ENCODE results near the gene SPDYE6. TPM values are rescaled to one million over a fixed set of nuclear protein-coding genes. Genes with fewer than 3 reads are reported as not detected.
A peak's percentile ranks its signal among the peaks of the same experiment; 100 is the strongest.
"Not testable (repeated sequence)": the region's sequence is repeated elsewhere in the genome, so short reads cannot be mapped to it uniquely, and the experiment has no call there.

SPDYE6 gene
- total RNA-seq, 1 experiment from 2014 or later: not detected

DNA sequence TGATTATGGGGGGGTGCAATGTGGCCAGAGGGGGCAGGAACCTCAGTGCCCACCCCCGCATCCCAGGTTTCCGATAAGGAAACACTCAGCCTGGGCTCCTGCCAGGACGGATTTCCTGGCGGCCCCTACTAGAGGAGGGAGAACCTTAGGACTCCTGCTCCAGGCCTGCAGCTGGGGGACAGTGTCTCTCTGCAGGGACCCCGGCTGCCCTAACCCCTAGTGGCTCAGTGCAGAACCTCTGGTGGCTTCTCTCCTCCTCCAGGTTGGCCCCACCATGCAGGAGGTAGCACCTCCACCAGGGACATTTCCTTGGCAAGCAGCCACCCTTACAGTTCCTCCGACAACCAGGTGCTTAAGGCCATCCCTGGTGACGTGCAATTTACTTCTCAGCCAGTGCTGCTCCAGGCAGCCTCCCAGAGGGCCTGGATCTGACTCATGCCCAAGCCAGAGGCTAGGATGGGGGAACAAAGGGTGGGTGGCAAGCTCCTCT lies 37.7 kb downstream of the SPDYE6 start:
- peak; percentile 57 for DNase-seq (ENCODE audit: low read depth)

DNA sequence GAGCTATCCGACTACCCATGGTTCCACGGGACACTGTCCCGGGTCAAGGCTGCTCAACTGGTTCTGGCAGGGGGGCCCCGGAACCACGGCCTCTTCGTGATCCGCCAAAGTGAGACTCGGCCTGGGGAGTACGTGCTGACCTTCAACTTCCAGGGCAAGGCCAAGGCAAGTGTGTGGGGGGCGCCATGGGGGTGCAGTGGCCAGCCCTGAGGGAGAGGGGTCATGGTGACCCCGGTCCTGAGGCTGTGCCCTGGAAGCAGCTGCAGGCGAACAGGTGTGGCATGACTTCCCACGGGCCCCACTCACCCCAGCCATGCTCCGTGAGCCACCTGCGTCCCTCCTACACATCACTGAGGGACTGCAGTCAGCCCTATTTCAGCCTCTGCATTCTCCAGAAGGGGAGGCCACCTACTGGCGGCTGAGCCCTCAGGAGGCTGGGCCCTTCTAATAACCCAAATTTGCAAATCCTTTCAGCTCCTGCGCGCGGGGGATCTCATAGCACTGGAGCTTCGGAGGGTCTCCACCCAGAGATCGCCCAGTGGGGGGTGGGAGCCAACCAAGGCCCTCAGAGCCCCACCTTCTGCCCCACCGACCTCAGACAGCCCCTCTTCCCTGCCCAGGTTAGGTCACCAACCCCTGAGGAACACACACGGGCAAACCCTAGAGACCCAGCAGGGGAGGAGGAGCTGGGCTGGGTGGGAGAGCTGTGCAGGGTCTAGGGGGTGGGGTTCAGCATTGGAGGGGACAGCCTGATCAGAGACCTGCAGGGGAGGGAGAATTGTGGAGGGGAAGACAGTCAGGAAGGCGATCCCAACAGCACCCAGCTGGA lies 38.8 kb downstream of the SPDYE6 start:
- no peak for DNase-seq (ENCODE audit: low read depth)

DNA sequence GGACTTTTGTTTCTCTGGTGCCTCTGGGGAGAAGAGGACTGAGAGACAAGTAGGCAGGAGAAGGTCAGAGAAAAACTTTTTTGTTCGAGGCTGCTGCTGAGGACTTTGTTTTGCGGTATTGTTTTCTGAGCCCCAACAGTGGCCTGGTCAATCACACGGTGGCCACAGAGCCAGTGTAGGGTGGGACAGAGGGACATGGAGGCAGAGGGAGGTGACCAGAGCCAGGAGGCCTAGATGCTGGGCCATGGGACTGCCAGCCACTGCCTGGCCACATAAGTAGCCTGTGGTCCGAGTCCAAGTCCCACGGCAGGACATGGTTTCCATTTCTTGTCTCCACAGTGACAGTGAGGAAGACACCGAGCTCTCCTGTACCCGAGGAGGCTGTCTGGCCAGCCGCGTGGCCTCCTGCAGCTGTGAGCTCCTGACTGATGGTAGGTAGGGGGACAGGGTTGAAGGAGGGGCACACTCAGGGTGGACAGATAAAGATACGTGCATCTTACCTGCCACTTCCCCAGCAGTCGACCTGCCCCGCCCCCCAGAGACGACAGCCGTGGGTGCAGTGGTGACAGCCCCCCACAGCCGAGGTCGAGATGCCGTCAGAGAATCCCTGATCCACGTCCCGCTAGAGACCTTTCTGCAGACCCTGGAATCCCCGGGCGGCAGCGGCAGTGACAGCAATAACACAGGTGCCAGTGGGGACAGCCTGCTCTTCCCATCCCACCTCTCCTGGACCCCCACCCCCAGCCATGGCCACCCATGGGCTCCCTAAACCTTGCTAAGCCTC lies 42.1 kb downstream of the SPDYE6 start:
- no peak for DNase-seq (ENCODE audit: low read depth)

DNA sequence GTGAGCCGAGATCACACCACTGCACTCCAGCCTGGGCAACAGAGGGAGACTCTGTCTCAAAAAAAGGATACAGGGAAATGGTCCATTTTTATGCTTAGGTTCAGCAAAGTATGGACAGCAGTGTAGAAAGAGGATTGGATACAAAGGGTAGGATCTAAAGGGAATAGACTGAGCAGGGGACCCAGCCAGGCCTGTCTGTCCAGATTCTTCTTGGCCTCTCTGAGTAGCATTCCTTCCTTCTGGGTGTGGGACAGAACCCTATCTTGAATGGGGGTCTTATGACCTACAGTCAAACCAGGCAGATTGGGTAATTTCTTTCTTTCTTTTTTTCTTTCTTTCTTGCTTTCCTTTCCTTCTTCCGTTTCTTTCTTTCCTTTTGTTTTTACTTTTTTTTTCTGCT lies 43.9 kb downstream of the SPDYE6 start:
- no peak for DNase-seq (ENCODE audit: low read depth)

DNA sequence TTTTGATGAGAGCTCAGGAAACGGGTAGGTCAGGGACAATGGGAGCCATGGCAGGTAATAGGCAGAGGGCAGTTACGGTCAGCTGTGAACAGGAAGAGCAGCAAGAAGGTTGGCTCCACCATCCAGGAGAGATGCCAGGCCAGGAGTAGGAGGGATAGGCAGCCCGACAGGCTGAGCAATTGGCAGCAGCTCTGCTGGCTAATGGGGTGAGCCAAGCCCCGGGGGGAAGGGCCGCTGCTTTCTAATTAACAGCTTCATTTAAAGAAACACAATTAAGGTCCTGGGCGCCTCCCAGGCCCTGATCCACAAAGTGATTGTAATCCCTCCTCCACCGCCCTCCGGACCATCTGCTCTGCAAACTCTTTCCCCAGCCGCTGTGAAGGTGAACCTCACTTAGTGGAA lies 45.8 kb downstream of the SPDYE6 start:
- DNase-seq (ENCODE audit: low read depth): no peak

DNA sequence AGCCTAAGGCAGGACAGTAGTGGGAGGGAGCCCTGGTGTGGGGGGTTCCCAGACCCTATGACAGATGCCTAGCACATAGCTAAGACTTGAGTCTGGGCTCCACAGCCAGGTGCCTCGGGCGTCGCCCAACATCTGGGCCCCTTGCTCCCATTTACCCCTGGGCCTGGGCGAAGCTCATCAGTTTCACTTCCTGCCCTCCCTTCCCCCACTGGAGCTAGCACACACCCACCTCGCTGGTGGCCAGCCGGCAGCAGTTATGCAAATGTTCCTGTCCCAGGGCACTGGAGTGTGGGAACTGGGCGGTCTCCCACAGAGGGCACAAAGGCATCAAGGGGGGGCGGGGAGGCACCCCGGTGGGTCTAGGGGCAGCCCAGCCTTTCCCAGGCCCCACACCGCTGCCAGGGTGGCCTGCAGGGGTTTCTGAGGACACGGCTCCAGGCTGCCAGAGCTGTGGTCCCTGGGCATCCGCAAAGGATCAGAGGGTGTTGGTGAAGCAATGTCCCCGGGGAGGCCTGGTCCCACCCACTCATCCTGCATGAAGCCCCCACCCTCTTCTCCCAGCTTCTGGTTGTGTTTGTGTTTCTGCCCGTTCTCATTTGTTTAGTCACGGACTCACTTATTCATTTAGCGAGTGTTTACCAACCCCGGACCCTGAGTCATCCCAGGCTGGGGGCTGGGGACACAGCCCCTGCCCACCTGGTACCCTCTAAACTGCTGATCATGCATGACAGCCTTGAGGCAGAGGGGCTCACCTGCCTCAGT lies 49.1 kb downstream of the SPDYE6 start:
- peak; percentile 89 for DNase-seq (ENCODE audit: low read depth)

DNA sequence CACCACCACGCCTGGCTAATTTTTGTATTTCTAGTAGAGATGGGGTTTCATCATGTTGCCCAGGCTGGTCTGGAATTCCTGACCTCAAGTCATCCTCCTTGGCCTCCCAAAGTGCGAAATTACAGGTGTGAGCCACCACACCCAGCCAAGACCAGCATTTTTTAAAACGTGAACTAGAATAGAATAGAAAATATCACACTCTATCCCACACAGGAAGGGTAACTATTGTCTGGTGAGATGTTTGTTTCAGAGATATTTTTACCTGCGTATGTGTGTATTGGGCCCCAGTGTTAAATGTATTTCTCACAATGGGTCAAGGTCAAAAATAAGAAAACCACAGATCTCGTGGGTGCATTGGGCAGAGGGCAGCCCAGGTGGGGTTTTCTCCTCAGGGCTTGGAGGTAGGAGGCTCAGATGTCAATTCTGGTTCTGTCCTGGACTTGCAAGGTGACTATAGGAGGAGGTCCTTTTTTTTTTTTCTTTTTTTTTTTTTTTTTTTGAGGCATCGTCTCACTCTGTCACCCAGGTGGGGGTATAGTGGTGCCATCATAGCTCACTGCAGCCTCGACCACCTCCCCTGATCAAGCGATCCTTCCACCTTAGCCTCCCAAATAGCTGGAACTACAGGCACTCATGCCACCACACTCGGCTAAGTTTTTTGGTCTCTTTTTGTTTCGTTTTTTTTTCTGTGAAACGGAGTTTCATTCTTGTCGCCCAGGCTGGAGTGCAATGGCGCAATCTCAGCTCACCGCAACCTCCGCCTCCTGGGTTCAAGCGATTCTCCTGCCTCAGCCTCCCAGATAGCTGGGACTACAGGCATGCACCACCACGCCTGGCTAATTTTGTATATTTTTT lies 50.6 kb downstream of the SPDYE6 start:
- no peak for DNase-seq (ENCODE audit: low read depth)

DNA sequence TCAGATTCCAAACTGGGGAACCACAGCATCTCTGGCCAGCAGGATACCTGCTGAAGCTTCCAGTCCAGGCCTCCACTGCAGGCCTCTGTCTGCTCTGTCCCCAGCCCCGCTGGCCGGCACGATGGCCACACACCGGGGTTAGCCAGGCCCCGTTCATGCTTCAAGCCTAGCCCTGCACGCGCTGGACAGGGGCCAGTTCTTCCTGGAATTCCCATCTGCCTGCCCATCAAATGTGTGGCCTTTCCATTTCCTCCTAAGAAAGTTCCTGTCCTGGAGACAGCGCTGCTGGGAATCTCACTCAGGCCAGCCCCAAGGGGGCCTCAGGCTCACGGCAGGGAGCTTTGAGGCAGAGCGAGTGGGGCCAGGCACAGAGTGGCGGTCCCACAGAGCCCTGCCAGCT lies 51.6 kb downstream of the SPDYE6 start:
- no peak for DNase-seq (ENCODE audit: low read depth)

DNA sequence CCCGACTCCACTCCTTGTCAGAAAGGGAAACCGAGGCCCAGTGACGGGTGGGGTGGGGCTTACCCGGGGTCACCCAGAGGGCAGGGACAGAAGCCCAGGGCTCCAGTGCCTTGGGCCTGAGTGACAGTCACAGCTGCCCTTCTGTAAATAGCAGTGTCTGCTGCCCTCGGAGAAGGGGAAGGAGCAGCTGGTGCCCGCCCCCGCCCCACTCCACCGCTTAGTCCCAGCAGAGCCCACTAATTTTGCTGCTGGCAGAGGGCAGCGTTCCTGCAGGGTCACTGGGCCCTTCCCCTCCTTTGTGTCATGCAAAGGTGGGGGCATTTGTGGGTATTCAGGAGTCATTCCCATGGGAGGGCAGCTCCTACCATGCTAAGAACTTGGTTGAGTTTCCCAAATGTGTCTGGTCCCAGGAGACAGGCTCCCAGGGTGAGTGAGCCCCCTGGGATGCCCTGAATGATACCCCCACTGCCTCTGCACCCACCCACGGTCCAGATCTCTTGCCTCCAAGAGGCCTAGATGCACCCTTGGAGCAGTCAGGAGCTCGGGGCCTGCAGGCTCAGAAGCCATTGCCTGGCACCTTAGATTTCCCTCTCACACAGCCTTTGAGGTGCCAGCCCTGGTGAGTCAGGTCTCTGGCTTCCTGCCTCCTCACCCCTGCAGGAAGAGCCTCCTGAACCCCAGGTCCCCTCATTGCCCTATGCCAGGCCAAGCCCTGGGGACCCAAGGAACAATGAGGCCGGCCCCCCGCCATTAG lies 52.4 kb downstream of the SPDYE6 start:
- peak; percentile 52 for DNase-seq (ENCODE audit: low read depth)

DNA sequence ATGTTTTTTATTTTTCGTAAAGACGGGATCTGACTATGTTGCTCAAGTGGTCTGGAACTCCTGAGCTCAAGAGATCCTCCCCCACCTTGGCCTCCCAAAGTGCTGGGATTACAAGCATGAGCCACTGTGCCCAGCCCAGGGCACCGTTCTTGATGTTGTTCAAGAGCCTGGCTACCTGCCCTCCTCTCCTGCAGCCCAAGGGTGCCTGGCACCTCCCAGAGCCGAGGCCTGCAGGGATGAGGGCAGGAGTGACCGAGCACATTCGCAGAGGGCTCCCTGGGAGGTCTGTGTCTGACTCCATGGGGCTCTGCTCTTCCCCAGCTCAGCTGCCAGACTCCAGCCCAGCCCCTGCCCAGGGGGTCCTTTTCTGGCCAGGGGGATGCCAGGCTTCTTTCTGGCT lies 54.2 kb downstream of the SPDYE6 start:
- DNase-seq (ENCODE audit: low read depth): no peak

DNA sequence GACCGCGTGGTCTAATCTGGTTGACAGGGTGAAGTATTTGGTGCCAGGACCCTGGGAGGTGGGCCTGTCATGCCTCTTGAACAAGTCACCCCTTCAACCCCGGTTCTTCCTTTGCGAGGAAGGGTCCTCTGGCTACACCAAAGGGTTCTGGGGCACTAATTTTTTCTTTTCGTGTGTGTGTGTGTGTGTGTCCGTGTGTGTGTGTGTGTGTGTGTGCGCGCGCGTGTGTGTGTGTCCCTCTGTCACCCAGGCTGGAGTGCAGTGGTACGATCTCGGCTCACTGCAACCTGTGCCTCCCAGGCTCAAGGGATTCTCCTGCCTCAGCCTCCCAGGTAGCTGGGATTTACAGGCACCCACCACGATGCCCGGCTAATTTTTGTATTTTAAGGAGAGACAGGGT lies 54.9 kb downstream of the SPDYE6 start:
- not testable (repeated sequence) for DNase-seq (ENCODE audit: low read depth)

DNA sequence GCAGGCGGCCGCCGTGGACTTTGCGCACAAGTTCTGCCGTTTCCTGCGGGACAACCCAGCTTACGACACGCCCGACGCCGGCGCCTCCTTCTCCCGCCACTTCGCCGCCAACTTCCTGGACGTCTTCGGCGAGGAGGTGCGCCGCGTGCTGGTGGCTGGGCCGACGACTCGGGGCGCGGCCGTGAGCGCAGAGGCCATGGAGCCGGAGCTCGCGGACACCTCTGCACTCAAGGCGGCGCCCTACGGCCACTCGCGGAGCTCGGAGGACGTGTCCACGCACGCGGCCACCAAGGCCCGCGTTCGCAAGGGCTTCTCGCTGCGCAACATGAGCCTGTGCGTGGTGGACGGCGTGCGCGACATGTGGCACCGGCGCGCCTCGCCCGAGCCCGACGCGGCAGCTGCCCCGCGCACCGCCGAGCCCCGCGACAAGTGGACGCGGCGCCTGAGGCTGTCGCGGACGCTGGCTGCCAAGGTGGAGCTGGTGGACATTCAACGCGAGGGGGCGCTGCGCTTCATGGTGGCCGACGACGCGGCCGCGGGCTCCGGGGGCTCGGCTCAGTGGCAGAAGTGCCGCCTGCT lies 55.5 kb downstream of the SPDYE6 start:
- DNase-seq (ENCODE audit: low read depth): no peak

DNA sequence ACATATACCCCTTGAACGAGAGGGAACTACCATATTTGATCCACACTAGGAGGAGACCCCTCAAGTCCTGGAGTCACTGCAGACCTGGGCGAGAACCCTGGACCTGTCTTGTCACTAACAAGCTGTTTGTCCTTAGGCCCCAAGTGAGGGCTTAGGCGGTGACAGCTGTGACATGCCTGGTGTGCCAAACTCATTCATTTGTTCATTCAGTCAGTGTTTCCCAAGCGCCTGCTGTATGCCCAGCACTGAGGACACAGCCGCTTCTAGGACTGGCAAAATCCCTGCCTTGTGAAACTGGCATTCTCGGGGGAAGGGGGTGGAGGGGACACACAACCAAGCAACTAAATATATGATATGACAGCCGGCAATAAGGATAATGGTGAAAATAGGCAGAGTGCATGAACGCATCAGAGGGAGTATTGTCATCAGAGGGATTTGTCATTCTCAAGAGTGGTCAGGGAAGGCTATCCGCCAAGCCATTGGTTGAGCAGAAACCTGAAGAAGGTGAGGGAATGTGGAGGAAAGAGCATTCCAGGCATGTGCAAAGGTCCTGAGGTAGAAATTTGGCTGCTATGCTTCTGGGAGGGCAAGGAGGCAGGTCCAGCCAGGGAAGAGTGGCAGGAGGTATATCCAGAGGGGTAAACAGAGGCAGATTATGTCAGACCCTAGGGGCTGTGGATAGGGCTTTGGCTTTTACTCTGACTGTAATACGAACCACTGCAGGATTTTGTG lies 58.6 kb downstream of the SPDYE6 start:
- no peak for DNase-seq (ENCODE audit: low read depth)

DNA sequence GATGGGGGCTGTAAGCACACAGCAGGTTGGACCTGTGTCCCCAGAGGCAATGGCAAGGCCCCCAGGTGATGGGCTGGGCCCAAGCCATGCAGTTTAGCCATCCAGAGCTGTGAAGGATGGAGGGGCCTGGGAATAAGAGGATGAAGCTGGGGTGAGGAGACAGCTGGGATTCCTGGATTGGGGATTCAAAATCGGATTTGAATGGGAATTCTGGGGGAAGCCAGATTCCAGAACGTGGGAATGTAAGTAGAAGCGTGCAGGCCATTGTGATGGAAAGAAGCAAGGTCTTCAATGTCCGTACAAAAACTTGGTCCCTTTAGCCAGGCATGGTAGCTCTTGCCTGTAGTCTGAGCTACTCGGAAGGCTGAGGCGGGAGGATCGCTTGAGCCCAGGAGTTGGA lies 59.7 kb downstream of the SPDYE6 start:
- no peak for DNase-seq (ENCODE audit: low read depth)

DNA sequence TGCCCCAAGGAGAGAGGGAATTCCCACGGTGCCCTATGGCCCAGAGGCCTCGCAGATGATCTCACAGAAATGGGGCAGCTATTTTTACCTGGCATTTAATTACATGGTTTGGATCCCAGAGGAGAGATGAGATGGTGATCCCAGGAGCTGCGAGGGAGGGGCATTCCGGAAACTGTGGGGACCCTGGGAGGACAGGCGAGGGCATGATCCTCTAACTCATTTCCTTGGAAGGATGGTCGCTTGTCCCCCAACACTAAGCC lies 60.1 kb downstream of the SPDYE6 start:
- no peak for DNase-seq (ENCODE audit: low read depth)
